Activated CD4-positive, alpha-beta memory T cell treated with anti-CD3 and anti-CD28 coated beads, Interleukin-2, amount 10 ng/mL, durations not matched to agents 7 days and 5 days (primary cell): Measurements from ENCODE around the gene TMEM176B. TPM values are rescaled to one million over a fixed set of nuclear protein-coding genes. Genes with fewer than 3 reads are reported as not detected.
A peak's percentile ranks its signal among the peaks of the same experiment; 100 is the strongest.
"Not testable (repeated sequence)": the region's sequence is repeated elsewhere in the genome, so short reads cannot be mapped to it uniquely, and the experiment has no call there.

Source experiments
- CTCF ChIA-PET: fragments of 350-600 bp; sonication (Branson Sonifier 250); formaldehyde crosslinking; loops from one replicate; lab custom pipeline; 2021; ENCODE audit warnings: antibody characterized with exemption, inconsistent platforms; lab: Charles Lee
- POLR2A ChIA-PET: fragments of 350-600 bp; sonication (Branson Sonifier 250); formaldehyde crosslinking; loops from one replicate; lab custom pipeline; 2021; ENCODE audit warnings: antibody characterized with exemption; lab: Charles Lee
- DNase-seq: peaks from one replicate; pipeline ENCODE4 v3.0.0-alpha.2; 2020
- H3K27ac Mint-ChIP-seq: one replicate; pipeline ENCODE4 v1.8.0; 2021; ENCODE audit warnings: mild to moderate bottlenecking, mixed read lengths
- H3K27me3 Mint-ChIP-seq: one replicate; pipeline ENCODE4 v1.8.0; 2021; ENCODE audit warnings: mixed read lengths
- H3K36me3 Mint-ChIP-seq: one replicate; pipeline ENCODE4 v1.8.0; 2021; ENCODE audit warnings: low read depth, mixed read lengths
- H3K4me1 Mint-ChIP-seq: one replicate; pipeline ENCODE4 v1.8.0; 2021; ENCODE audit warnings: mixed read lengths
- H3K4me3 Mint-ChIP-seq: one replicate; pipeline ENCODE4 v1.8.0; 2021; ENCODE audit warnings: mild to moderate bottlenecking, mixed read lengths
- H3K9me3 Mint-ChIP-seq: one replicate; pipeline ENCODE4 v1.8.0; 2021; ENCODE audit warnings: mixed read lengths
- total RNA-seq, 2 experiments: library from RNA; stranded (reverse); gene quantifications; one replicate each; pipeline ENCODE4 v1.2.3, GENCODE V29; 2021

TMEM176B gene
- total RNA-seq, 2 experiments from 2014 or later = not detected

- H3K36me3 Mint-ChIP-seq, H3K27ac Mint-ChIP-seq, DNase-seq, H3K4me1 Mint-ChIP-seq, POLR2A ChIA-PET, H3K9me3 Mint-ChIP-seq, H3K4me3 Mint-ChIP-seq, CTCF ChIA-PET: not testable (repeated sequence)
- H3K27me3 Mint-ChIP-seq = peaks cover 39% of the 10 kb centered on the region
Measured at GRCh38 chr7:150807616-150808438, 7.7 kb upstream of the TMEM176B start.

DNA sequence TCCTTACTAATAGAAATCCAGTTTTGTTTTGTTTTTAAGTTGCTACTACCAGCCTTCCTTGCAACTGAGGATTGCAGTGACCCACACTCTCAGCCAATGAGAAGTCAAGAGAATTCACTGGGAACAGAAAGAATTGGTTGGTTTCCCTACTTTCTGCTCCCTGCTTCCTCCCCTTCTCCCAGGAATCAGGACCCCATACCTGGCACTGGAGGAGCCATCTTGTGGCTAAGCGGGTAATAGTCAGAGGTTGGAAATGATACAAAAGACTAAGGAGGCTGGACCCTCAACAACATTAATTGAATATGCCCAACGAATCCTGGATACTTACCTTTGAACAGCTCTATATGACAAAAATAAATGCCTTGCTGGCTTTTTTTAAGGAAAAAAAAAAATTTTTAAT, 6.7 kb upstream of the TMEM176B start:
- H3K36me3 Mint-ChIP-seq = no peaks in the 10 kb centered on the region
- H3K27ac Mint-ChIP-seq = no peak overlapping the region
- H3K27me3 Mint-ChIP-seq = peaks cover 45% of the 10 kb centered on the region
- CTCF ChIA-PET = no interaction called here
- peaks cover 1% of the 10 kb centered on the region for H3K4me1 Mint-ChIP-seq
- POLR2A ChIA-PET = no interaction called here
- DNase-seq = no peak
- no peak overlapping the region for H3K4me3 Mint-ChIP-seq
- no peaks in the 10 kb centered on the region for H3K9me3 Mint-ChIP-seq

DNA sequence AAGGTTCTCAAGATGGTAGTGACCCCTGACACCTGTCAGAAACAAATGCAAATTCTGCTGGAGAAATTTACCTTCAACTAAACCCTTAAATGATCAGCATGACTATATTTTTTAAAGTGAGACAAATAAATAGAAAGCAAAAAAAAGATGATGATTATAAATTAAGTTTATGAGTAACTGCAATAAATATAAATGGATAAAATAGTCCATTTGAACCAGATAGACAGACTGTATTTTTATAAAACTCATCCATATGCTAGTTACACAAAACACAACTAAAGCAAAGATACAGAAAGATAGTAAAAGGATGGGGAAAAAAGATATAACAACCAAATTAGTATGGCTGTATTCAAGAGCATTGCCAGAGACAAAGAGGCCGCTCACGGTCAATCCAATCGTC, 6.3 kb upstream of the TMEM176B start:
- H3K36me3 Mint-ChIP-seq = no peaks in the 10 kb centered on the region
- H3K27me3 Mint-ChIP-seq = peaks cover 44% of the 10 kb centered on the region
- ChIA-PET POLR2A (no interaction called here), CTCF (no interaction called here)
- no peaks in the 10 kb centered on the region for H3K9me3 Mint-ChIP-seq
- no peak for DNase-seq
- no peak overlapping the region for H3K27ac Mint-ChIP-seq
- peaks cover 3% of the 10 kb centered on the region for H3K4me1 Mint-ChIP-seq
- H3K4me3 Mint-ChIP-seq = no peak overlapping the region

DNA sequence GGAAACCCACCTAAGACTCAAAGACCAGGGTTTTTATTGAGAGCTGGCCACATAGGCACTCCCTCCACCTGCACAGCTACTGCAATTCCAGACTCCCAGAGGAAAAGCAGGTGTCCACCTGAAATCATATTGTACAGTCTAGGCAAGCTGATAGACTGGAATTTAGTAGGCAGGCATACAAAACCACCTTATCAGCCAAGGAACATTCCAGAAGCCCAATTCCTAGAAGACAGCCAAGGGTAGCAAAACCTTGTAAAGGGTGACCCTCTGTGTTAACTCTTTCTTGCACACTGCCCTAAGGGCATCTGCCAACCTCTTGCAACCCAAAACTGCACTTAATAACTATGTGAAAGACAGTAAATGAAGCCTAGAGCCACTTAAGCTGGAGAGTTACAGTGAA, 5.7 kb upstream of the TMEM176B start:
- ChIA-PET CTCF (no interaction called here), POLR2A (no interaction called here)
- H3K27me3 Mint-ChIP-seq = peaks cover 47% of the 10 kb centered on the region
- no peak overlapping the region for H3K4me3 Mint-ChIP-seq
- H3K27ac Mint-ChIP-seq = no peak overlapping the region
- no peaks in the 10 kb centered on the region for H3K9me3 Mint-ChIP-seq
- H3K4me1 Mint-ChIP-seq = peaks cover 6% of the 10 kb centered on the region
- H3K36me3 Mint-ChIP-seq = no peaks in the 10 kb centered on the region
- DNase-seq = no peak

- H3K27me3 Mint-ChIP-seq = peaks cover 39% of the 10 kb centered on the region
- H3K36me3 Mint-ChIP-seq = no peaks in the 10 kb centered on the region
- ChIA-PET POLR2A (no interaction called here), CTCF (no interaction called here)
- DNase-seq = no peak
- no peak overlapping the region for H3K4me3 Mint-ChIP-seq
- peaks cover 6% of the 10 kb centered on the region for H3K4me1 Mint-ChIP-seq
- no peak overlapping the region for H3K27ac Mint-ChIP-seq
- H3K9me3 Mint-ChIP-seq = no peaks in the 10 kb centered on the region
Measured at GRCh38 chr7:150804802-150805201, 4.6 kb upstream of the TMEM176B start.

DNA sequence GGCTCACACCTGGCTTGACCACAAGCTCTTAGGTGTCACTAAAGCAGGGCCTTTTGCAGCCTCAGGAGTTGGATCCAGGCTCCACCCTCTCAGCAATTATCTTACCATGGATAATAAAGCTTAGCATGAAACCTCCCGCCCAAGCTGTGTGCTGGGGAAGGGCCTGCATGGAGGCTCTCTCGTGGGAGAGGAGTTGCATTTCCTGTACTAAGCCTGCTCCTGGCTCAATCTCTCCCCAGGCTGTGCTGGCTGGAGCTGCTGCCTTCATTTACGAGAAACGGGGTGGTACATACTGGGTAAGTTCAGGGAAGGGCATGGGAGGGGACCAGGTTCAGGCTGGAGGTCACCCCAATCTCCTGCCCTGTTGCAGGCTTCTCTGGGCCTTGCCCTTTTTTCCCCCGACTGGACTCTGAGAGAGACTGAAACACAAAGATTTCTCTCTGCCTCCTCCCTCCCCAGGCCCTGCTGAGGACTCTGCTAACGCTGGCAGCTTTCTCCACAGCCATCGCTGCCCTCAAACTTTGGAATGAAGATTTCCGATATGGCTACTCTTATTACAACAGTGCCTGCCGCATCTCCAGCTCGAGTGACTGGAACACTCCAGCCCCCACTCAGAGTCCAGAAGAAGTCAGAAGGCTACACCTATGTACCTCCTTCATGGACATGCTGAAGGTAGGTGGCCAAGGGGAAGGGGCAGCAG, 3.1 kb upstream of the TMEM176B start:
- POLR2A ChIA-PET = no interaction called here
- H3K4me1 Mint-ChIP-seq = peaks cover 10% of the 10 kb centered on the region

GRCh38 chr7:150801946-150802771, 2.0 kb upstream of the TMEM176B start:
- H3K9me3 Mint-ChIP-seq = no peaks in the 10 kb centered on the region
- peaks cover 44% of the 10 kb centered on the region for H3K27me3 Mint-ChIP-seq
- peaks cover 10% of the 10 kb centered on the region for H3K4me1 Mint-ChIP-seq
- no peaks in the 10 kb centered on the region for H3K36me3 Mint-ChIP-seq
- POLR2A ChIA-PET = no interaction called here
- H3K4me3 Mint-ChIP-seq = no peak overlapping the region
- no peak for DNase-seq
- no peak overlapping the region for H3K27ac Mint-ChIP-seq
- CTCF ChIA-PET = no interaction called here

More for the DNA sequence above, 3.1 kb upstream of the TMEM176B start:
- Mint-ChIP-seq H3K9me3 (no peaks in the 10 kb centered on the region), H3K27me3 (peaks cover 40% of the 10 kb centered on the region), H3K27ac (no peak overlapping the region), H3K36me3 (no peaks in the 10 kb centered on the region), H3K4me3 (no peak overlapping the region)
- CTCF ChIA-PET = no interaction called here
- DNase-seq = no peak

- Mint-ChIP-seq H3K4me3 (no peak overlapping the region), H3K27ac (no peak overlapping the region), H3K4me1 (peaks cover 10% of the 10 kb centered on the region), H3K9me3 (no peaks in the 10 kb centered on the region), H3K27me3 (peaks cover 47% of the 10 kb centered on the region), H3K36me3 (no peaks in the 10 kb centered on the region)
- ChIA-PET POLR2A (no interaction called here), CTCF (no interaction called here)
- no peak for DNase-seq
Measured at GRCh38 chr7:150801242-150801945, 1.2 kb upstream of the TMEM176B start.

GRCh38 chr7:150800581-150801241, 547 bp upstream of the TMEM176B start, which contains the start of gene TMEM176A:
TMEM176A (plus strand) TSS chr7:150800769; CDS start chr7:150801551, 782 bp downstream.
- Mint-ChIP-seq H3K9me3 (no peaks in the 10 kb centered on the region), H3K4me1 (peaks cover 10% of the 10 kb centered on the region), H3K27ac (no peak within 1 kb of the TSS), H3K36me3 (no peaks in the 10 kb centered on the region), H3K4me3 (peak within 1 kb of the TSS; percentile 23), H3K27me3 (peaks cover 52% of the 10 kb centered on the region)
- ChIA-PET CTCF (no interaction called here), POLR2A (no interaction called here)
- no peak for DNase-seq

DNA sequence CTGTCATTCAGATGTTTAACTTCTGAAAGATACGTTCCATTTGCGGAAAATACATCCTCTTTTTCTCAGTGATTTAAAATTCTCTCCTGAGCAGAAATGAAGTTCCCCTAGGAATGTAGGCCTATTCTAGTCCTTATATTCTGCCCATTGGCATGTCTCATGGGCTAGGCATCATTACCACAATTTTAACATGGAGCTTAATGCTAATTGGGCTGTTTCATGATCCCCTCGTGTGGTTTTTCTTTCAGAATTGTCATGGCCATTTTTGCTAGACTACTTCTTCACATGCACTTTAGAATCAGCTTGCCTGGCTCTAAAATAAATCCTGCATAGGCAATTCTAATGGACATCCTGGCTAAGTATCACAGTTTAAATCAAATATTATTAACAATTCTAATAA, 1.0 kb downstream of the TMEM176B start:
- Mint-ChIP-seq H3K27ac (no peak overlapping the region), H3K36me3 (no peaks in the 10 kb centered on the region), H3K9me3 (no peaks in the 10 kb centered on the region), H3K27me3 (peaks cover 48% of the 10 kb centered on the region), H3K4me3 (peak overlapping the region; percentile 23), H3K4me1 (peaks cover 10% of the 10 kb centered on the region)
- ChIA-PET POLR2A (no interaction called here), CTCF (interaction anchor here (1.1 kb wide), 1 partner anchor 78 kb away, joined by 3 read pairs; no protein-coding TSS in a partner anchor)
- no peak for DNase-seq

DNA sequence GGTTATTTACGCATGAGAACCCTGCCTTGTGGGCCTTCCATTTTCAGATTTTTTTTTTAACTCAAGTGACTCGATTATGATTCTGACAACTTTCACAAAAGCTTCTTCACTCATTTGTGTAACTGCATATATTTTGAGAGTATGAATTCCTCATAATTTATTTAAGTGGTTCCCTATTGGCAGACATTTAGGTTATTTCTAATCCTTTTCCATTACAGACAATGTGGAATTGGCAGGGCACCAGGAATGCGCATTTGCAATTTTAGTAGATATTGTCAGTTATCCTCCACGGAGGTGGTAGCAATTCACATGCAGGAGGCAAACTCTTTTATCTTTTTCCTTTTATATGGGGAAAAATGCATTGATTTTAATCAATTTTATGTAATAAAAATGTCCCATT, 2.5 kb downstream of the TMEM176B start:
- Mint-ChIP-seq H3K4me1 (peaks cover 10% of the 10 kb centered on the region), H3K4me3 (no peak overlapping the region), H3K27me3 (peaks cover 43% of the 10 kb centered on the region), H3K36me3 (no peaks in the 10 kb centered on the region), H3K9me3 (no peaks in the 10 kb centered on the region), H3K27ac (no peak overlapping the region)
- ChIA-PET CTCF (no interaction called here), POLR2A (no interaction called here)
- no peak for DNase-seq

DNA sequence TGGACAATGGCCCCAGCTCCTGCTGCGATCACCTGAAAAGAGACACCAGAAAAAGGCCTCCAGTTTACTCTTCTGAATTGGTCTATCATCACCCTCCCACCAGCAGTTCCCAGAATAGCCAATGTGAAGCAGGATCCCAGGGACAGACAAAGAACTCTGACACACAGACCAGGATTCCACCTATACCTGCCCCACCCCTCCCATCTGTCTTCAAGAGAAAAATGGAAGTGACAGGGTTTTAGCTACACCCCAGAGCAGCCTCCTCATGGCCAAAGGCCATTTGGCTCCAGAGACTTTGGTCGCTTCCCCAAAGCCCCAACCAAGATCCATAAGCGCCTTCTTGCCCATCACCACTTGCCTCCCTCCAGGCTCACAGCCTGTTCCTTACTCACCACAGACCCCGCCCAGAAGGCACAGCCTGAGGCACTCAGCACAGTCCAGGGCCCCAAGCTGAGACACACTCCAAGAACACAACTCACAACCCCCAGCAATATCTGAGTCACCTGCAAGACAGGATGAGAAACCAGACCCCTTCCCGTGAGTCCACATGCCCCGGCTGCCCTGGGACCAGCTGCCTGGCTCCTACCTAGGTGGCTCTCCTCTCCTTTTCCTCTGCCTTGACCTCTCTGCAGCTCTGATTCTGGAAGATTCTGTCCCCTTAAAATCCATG, 6.5 kb downstream of the TMEM176B start:
- Mint-ChIP-seq H3K36me3 (no peaks in the 10 kb centered on the region), H3K9me3 (no peaks in the 10 kb centered on the region), H3K4me1 (no peaks in the 10 kb centered on the region), H3K27me3 (peaks cover 18% of the 10 kb centered on the region), H3K4me3 (no peak overlapping the region), H3K27ac (no peak overlapping the region)
- POLR2A ChIA-PET = no interaction called here
- CTCF ChIA-PET = interaction anchor here (0.5 to 1.4 kb wide), 2 partner anchors 15 to 1168 kb away, joined by 3 read pairs; no protein-coding TSS in a partner anchor
- no peak for DNase-seq
